ENCODE measurements around the gene TGM6. TPM values are rescaled to one million over a fixed set of nuclear protein-coding genes. Genes with fewer than 3 reads are reported as not detected.

Gene TGM6
- total RNA-seq, 2 experiments from 2014 or later, result not detected

GRCh38 chr20:2469991-2470422, 89.3 kb downstream of the TGM6 start:
- peak overlapping the region; percentile 100 for H3K27ac Mint-ChIP-seq

GRCh38 chr20:2470423-2471193, 89.9 kb downstream of the TGM6 start, which contains the start of gene SNRPB:
SNRPB (minus strand) TSS chr20:2470789; CDS start chr20:2470690, 99 bp downstream.
- ATAC-seq, result peak; percentile 99
- Mint-ChIP-seq H3K36me3 (ENCODE audit: low read depth) (peaks cover 51% of the 10 kb centered on the region), H3K27me3 (no peaks in the 10 kb centered on the region), H3K9me3 (ENCODE audit: low read depth) (no peaks in the 10 kb centered on the region), H3K4me1 (peaks cover 49% of the 10 kb centered on the region), H3K4me3 (peak within 1 kb of the TSS; percentile 96), H3K27ac (peak within 1 kb of the TSS; percentile 100)
- intact Hi-C loops (cut with DNase I, micrococcal nuclease), result loop anchor here (1.0 to 2.0 kb wide), 11 partner anchors 9 to 1352 kb away; partner anchors contain the start of genes NOP56 (in 2 of the 2), NSFL1C (in 1 of the 2), PCED1A (in 1 of the 2) and PSMF1 (in 1 of the 2)
- CTCF ChIA-PET, result interaction anchor here (0.8 to 5.6 kb wide), 6 partner anchors 11 to 263 kb away, joined by 3 to 42 read pairs (median 5); no protein-coding TSS in a partner anchor
- POLR2A ChIA-PET, result interaction anchor here (0.8 to 2.9 kb wide), 11 partner anchors 11 to 660 kb away, joined by 3 to 29 read pairs (median 5); partner anchors contain the start of genes NOP56 and ZNF343
- peak; percentile 98 for DNase-seq

More at GRCh38 chr20:2469991-2470422, 89.3 kb downstream of the TGM6 start:
- no peaks in the 10 kb centered on the region for H3K9me3 Mint-ChIP-seq (ENCODE audit: low read depth)
- H3K4me1 Mint-ChIP-seq, result peaks cover 52% of the 10 kb centered on the region
- H3K4me3 Mint-ChIP-seq, result peak overlapping the region; percentile 96
- intact Hi-C loops (cut with DNase I, micrococcal nuclease), result loop anchor here (1.0 to 2.0 kb wide), 11 partner anchors 9 to 1352 kb away; partner anchors contain the start of genes NOP56 (in 2 of the 2), NSFL1C (in 1 of the 2), PCED1A (in 1 of the 2) and PSMF1 (in 1 of the 2)
- peaks cover 57% of the 10 kb centered on the region for H3K36me3 Mint-ChIP-seq (ENCODE audit: low read depth)
- ATAC-seq (peak; percentile 31), DNase-seq (peak; percentile 73)
- CTCF ChIA-PET, result interaction anchor here (0.8 to 5.6 kb wide), 7 partner anchors 10 to 262 kb away, joined by 3 to 42 read pairs (median 9); no protein-coding TSS in a partner anchor
- POLR2A ChIA-PET, result interaction anchor here (0.6 to 2.9 kb wide), 8 partner anchors 10 to 546 kb away, joined by 3 to 29 read pairs (median 6); partner anchors contain the start of genes NOP56 and ZNF343
- no peaks in the 10 kb centered on the region for H3K27me3 Mint-ChIP-seq

GRCh38 chr20:2473516-2473915, 92.8 kb downstream of the TGM6 start:
- no peak overlapping the region for H3K4me3 Mint-ChIP-seq
- DNase-seq (no peak), ATAC-seq (no peak)
- no peak overlapping the region for H3K27ac Mint-ChIP-seq
- peaks cover 35% of the 10 kb centered on the region for H3K36me3 Mint-ChIP-seq (ENCODE audit: low read depth)
- peaks cover 25% of the 10 kb centered on the region for H3K4me1 Mint-ChIP-seq
- POLR2A ChIA-PET, result no interaction called here
- CTCF ChIA-PET, result no interaction called here
- no peaks in the 10 kb centered on the region for H3K27me3 Mint-ChIP-seq
- no peaks in the 10 kb centered on the region for H3K9me3 Mint-ChIP-seq (ENCODE audit: low read depth)
- intact Hi-C loops (cut with DNase I, micrococcal nuclease), result no loop called here

GRCh38 chr20:2475850-2476741, 95.4 kb downstream of the TGM6 start:
- no peaks in the 10 kb centered on the region for H3K27me3 Mint-ChIP-seq
- H3K9me3 Mint-ChIP-seq (ENCODE audit: low read depth), result no peaks in the 10 kb centered on the region
- no peak for DNase-seq
- peaks cover 31% of the 10 kb centered on the region for H3K36me3 Mint-ChIP-seq (ENCODE audit: low read depth)
- peaks cover 11% of the 10 kb centered on the region for H3K4me1 Mint-ChIP-seq
- no peak for ATAC-seq
- intact Hi-C loops (cut with DNase I, micrococcal nuclease), result no loop called here
- H3K4me3 Mint-ChIP-seq, result no peak overlapping the region
- H3K27ac Mint-ChIP-seq, result no peak overlapping the region
- CTCF ChIA-PET, result interaction anchor here (0.6 to 4.7 kb wide), 3 partner anchors 24 to 107 kb away, joined by 3 to 17 read pairs (median 3); no protein-coding TSS in a partner anchor
- POLR2A ChIA-PET, result interaction anchor here (0.5 kb wide), 1 partner anchor 20 kb away, joined by 7 read pairs; no protein-coding TSS in a partner anchor

GRCh38 chr20:2476742-2477615, 96.3 kb downstream of the TGM6 start:
- DNase-seq, result no peak

GRCh38 chr20:2480381-2480780, 99.7 kb downstream of the TGM6 start:
- intact Hi-C loops (cut with DNase I, micrococcal nuclease), result no loop called here
- ChIA-PET CTCF (interaction anchor here (0.6 to 0.7 kb wide), 2 partner anchors 35 to 85 kb away, joined by 3 to 4 read pairs; no protein-coding TSS in a partner anchor), POLR2A (no interaction called here)
- Mint-ChIP-seq H3K27me3 (no peaks in the 10 kb centered on the region), H3K27ac (no peak overlapping the region), H3K4me3 (no peak overlapping the region), H3K9me3 (ENCODE audit: low read depth) (no peaks in the 10 kb centered on the region), H3K36me3 (ENCODE audit: low read depth) (peaks cover 63% of the 10 kb centered on the region), H3K4me1 (no peaks in the 10 kb centered on the region)
- ATAC-seq (no peak), DNase-seq (no peak)

More at GRCh38 chr20:2476742-2477615, 96.3 kb downstream of the TGM6 start:
- intact Hi-C loops (cut with DNase I, micrococcal nuclease), result no loop called here
- no peak overlapping the region for H3K27ac Mint-ChIP-seq
- H3K27me3 Mint-ChIP-seq, result no peaks in the 10 kb centered on the region
- no peak for ATAC-seq
- CTCF ChIA-PET, result interaction anchor here (0.7 to 4.7 kb wide), 2 partner anchors 45 to 577 kb away, joined by 3 to 17 read pairs; no protein-coding TSS in a partner anchor
- POLR2A ChIA-PET, result no interaction called here
- no peak overlapping the region for H3K4me3 Mint-ChIP-seq
- peaks cover 39% of the 10 kb centered on the region for H3K36me3 Mint-ChIP-seq (ENCODE audit: low read depth)
- peaks cover 5% of the 10 kb centered on the region for H3K4me1 Mint-ChIP-seq
- no peaks in the 10 kb centered on the region for H3K9me3 Mint-ChIP-seq (ENCODE audit: low read depth)

Other genes starting within 250 kb of the TGM6 start
- gene TGM3, start 84.9 kb upstream of the TGM6 start, total RNA-seq, result not detected
- gene SNRPB, start 89.9 kb downstream of the TGM6 start, total RNA-seq, result 100 to 1,000 TPM; 348 to 466 TPM
- 10 to 100 TPM in 1 of 2 experiments, 1 to 10 TPM in 1; 9.9 to 12.3 TPM for gene ZNF343, start 128.0 kb downstream of the TGM6 start, total RNA-seq
- not detected for gene TMC2, start 155.7 kb downstream of the TGM6 start, total RNA-seq